Measurements from ENCODE around the gene KDM5C. TPM values are rescaled to one million over a fixed set of nuclear protein-coding genes. Genes with fewer than 3 reads are reported as not detected.

KDM5C gene
- total RNA-seq, 3 donors from 2014 or later = 63.5 to 136 (median 123) TPM

DNA sequence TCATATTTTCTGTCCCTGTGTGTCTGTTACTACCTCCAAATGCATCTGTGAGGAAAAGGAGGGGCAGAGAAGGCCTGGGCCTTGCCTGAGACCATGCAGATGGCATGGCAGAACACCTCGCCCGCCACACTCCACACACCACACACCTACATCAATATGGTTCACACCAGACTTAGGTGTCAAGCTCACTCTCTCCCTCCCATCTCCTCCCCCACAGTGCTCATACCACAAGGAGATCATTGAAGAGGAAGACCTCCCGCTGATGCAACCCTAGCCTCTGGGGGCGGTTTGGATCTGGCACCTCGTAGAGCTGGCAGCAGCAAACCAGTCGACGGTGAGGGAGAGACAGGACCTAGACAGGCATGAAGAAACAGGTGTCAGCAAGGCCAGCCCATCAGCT lies 16.6 kb upstream of the KDM5C start:
- intact Hi-C loops (cut with DNase I; ENCODE audit: low total_unique reads) = no loop called here
- no peaks in the 10 kb centered on the region for H3K9me3 ChIP-seq
- TF ChIP-seq, protein P1, sequence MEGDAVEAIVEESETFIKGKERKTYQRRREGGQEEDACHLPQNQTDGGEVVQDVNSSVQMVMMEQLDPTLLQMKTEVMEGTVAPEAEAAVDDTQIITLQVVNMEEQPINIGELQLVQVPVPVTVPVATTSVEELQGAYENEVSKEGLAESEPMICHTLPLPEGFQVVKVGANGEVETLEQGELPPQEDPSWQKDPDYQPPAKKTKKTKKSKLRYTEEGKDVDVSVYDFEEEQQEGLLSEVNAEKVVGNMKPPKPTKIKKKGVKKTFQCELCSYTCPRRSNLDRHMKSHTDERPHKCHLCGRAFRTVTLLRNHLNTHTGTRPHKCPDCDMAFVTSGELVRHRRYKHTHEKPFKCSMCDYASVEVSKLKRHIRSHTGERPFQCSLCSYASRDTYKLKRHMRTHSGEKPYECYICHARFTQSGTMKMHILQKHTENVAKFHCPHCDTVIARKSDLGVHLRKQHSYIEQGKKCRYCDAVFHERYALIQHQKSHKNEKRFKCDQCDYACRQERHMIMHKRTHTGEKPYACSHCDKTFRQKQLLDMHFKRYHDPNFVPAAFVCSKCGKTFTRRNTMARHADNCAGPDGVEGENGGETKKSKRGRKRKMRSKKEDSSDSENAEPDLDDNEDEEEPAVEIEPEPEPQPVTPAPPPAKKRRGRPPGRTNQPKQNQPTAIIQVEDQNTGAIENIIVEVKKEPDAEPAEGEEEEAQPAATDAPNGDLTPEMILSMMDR (IDR thresholded peaks at IDR 0.05) = no peak
- TF ChIP-seq POLR2AphosphoS5 (IDR thresholded peaks at IDR 0.05) (no peak), POLR2A (IDR thresholded peaks at IDR 0.05) (no peak)
- no peak for DNase-seq (ENCODE audit: low spot score in 2 of 2)
- H3K4me1 ChIP-seq = no peaks in the 10 kb centered on the region
- H3K36me3 ChIP-seq = no peaks in the 10 kb centered on the region
- H3K27ac ChIP-seq = no peak overlapping the region
- H3K27me3 ChIP-seq = peaks cover 0 to 41% of the 10 kb centered on the region in 2 donors
- no peak overlapping the region for H3K4me3 ChIP-seq

GRCh38 chrX:53239474-53239873 lies 14.5 kb upstream of the KDM5C start:
- no peaks in the 10 kb centered on the region for H3K4me1 ChIP-seq
- H3K36me3 ChIP-seq = no peaks in the 10 kb centered on the region
- intact Hi-C loops (cut with DNase I; ENCODE audit: low total_unique reads) = no loop called here
- DNase-seq (ENCODE audit: low spot score in 2 of 2) = no peak
- H3K27me3 ChIP-seq = peaks cover 0 to 48% of the 10 kb centered on the region in 2 donors
- TF ChIP-seq, protein P1 (IDR thresholded peaks at IDR 0.05) = no peak
- TF ChIP-seq POLR2AphosphoS5 (IDR thresholded peaks at IDR 0.05) (no peak), POLR2A (IDR thresholded peaks at IDR 0.05) (no peak)
- H3K9me3 ChIP-seq = no peaks in the 10 kb centered on the region
- H3K27ac ChIP-seq = no peak overlapping the region
- no peak overlapping the region for H3K4me3 ChIP-seq

- H3K36me3 ChIP-seq = no peaks in the 10 kb centered on the region
- H3K4me3 ChIP-seq = no peak overlapping the region
- intact Hi-C loops (cut with DNase I; ENCODE audit: low total_unique reads) = no loop called here
- no peak overlapping the region for H3K27ac ChIP-seq
- TF ChIP-seq POLR2AphosphoS5 (IDR thresholded peaks at IDR 0.05) = no peak
- no peak for TF ChIP-seq POLR2A (IDR thresholded peaks at IDR 0.05)
- TF ChIP-seq, protein P1 (IDR thresholded peaks at IDR 0.05) = no peak
- no peaks in the 10 kb centered on the region for H3K9me3 ChIP-seq
- peaks cover 0 to 51% of the 10 kb centered on the region in 2 donors for H3K27me3 ChIP-seq
- no peaks in the 10 kb centered on the region for H3K4me1 ChIP-seq
- no peak for DNase-seq (ENCODE audit: low spot score in 2 of 2)
These were observed 12.0 kb upstream of the KDM5C start for GRCh38 chrX:53237056-53237455.

GRCh38 chrX:53236025-53236679 lies 11.1 kb upstream of the KDM5C start:
- TF ChIP-seq POLR2AphosphoS5 (IDR thresholded peaks at IDR 0.05) = no peak
- no peak for TF ChIP-seq POLR2A (IDR thresholded peaks at IDR 0.05)
- TF ChIP-seq, protein P1 (IDR thresholded peaks at IDR 0.05) = no peak
- H3K4me3 ChIP-seq = no peak overlapping the region
- intact Hi-C loops (cut with DNase I; ENCODE audit: low total_unique reads) = no loop called here
- no peak overlapping the region for H3K27ac ChIP-seq
- no peaks in the 10 kb centered on the region for H3K9me3 ChIP-seq
- DNase-seq (ENCODE audit: low spot score in 2 of 2) = no peak
- H3K36me3 ChIP-seq = no peaks in the 10 kb centered on the region
- no peaks in the 10 kb centered on the region for H3K4me1 ChIP-seq
- H3K27me3 ChIP-seq = peaks cover 0 to 44% of the 10 kb centered on the region in 2 donors

DNA sequence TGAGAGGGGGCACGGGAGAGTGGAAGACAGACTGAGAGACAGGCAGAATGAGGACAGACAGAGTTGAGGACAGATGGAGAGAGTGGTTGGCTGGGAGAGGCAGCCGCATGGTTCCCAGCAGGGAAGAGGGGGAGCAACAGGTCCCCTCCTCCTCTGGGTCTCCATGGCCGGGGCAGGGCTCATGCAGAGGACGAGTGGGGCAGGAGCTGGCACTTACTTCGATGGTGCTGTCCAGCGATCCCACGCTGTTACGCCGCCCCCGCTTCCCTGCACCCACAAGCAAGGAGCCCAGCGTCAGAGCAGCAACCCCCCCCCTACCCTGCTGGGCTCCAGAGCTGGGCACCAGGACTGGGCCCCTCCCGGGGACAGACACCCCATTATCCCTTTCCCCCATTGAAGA lies 10.6 kb upstream of the KDM5C start:
- DNase-seq (ENCODE audit: low spot score in 2 of 2) = no peak
- Histone ChIP-seq H3K36me3 (no peaks in the 10 kb centered on the region), H3K9me3 (no peaks in the 10 kb centered on the region), H3K27ac (no peak overlapping the region), H3K4me1 (no peaks in the 10 kb centered on the region), H3K4me3 (no peak overlapping the region), H3K27me3 (peaks cover 0 to 49% of the 10 kb centered on the region in 2 donors)
- TF ChIP-seq, protein P1 (IDR thresholded peaks at IDR 0.05) = no peak
- TF ChIP-seq POLR2AphosphoS5 (IDR thresholded peaks at IDR 0.05) (no peak), POLR2A (IDR thresholded peaks at IDR 0.05) (no peak)
- intact Hi-C loops (cut with DNase I; ENCODE audit: low total_unique reads) = no loop called here

All from breast epithelium (tissue), 4 donors.